Activated CD4-positive, CD25-positive, alpha-beta regulatory T cell treated with anti-CD3 and anti-CD28 coated beads, Interleukin-2, amount 50 U/mL, for 16 hours (primary cell): Measurements from ENCODE around the gene CHMP4B.

Experiments used
- DNase-seq: peaks from one replicate; pipeline ENCODE4 v3.0.0-alpha.2; 2020; ENCODE audit warnings: low read depth, low spot score

The CHMP4B gene

GRCh38 chr20:33810885-33811775 is at the start of gene CHMP4B:
CHMP4B (plus strand) TSS chr20:33811348; CDS start chr20:33811469, 121 bp downstream.
- peak; percentile 98 for DNase-seq

- no peak for DNase-seq
Observed at GRCh38 chr20:33761698-33762250, 49.4 kb upstream of the CHMP4B start.

GRCh38 chr20:33765099-33765498 is 46.0 kb upstream of the CHMP4B start:
- no peak for DNase-seq

- DNase-seq: no peak
Observed at GRCh38 chr20:33765592-33765991, 45.6 kb upstream of the CHMP4B start.

- no peak for DNase-seq
Observed at GRCh38 chr20:33766686-33767085, 44.5 kb upstream of the CHMP4B start.

- DNase-seq: no peak
Observed at GRCh38 chr20:33767777-33768138, 43.4 kb upstream of the CHMP4B start.

- no peak for DNase-seq
Observed at GRCh38 chr20:33769043-33769442, 42.1 kb upstream of the CHMP4B start.

GRCh38 chr20:33770005-33770404 is 41.1 kb upstream of the CHMP4B start:
- no peak for DNase-seq

- no peak for DNase-seq
Observed at GRCh38 chr20:33771938-33772337, 39.2 kb upstream of the CHMP4B start.

GRCh38 chr20:33772439-33772838 is 38.7 kb upstream of the CHMP4B start:
- no peak for DNase-seq

- no peak for DNase-seq
Observed at GRCh38 chr20:33773412-33774089, 37.6 kb upstream of the CHMP4B start.

- DNase-seq: no peak
Observed at GRCh38 chr20:33777816-33778215, 33.3 kb upstream of the CHMP4B start.

- DNase-seq: no peak
Observed at GRCh38 chr20:33781133-33781532, 30.0 kb upstream of the CHMP4B start.

GRCh38 chr20:33781945-33782344 is 29.2 kb upstream of the CHMP4B start:
- no peak for DNase-seq

GRCh38 chr20:33783256-33783655 is 27.9 kb upstream of the CHMP4B start:
- no peak for DNase-seq

- DNase-seq: no peak
Observed at GRCh38 chr20:33783818-33784217, 27.3 kb upstream of the CHMP4B start.

GRCh38 chr20:33784225-33784624 is 26.9 kb upstream of the CHMP4B start:
- DNase-seq: no peak

- DNase-seq: no peak
Observed at GRCh38 chr20:33785503-33785902, 25.6 kb upstream of the CHMP4B start.

GRCh38 chr20:33787253-33787891 is 23.8 kb upstream of the CHMP4B start:
- DNase-seq: no peak

GRCh38 chr20:33788351-33789049 is 22.6 kb upstream of the CHMP4B start:
- no peak for DNase-seq

GRCh38 chr20:33789109-33789857 is 21.9 kb upstream of the CHMP4B start:
- DNase-seq: no peak
